GM12878 (cell line): ENCODE data around the gene VSTM1. TPM values are rescaled to one million over a fixed set of nuclear protein-coding genes. Genes with fewer than 3 reads are reported as not detected.

Source experiments
- ATAC-seq: fragments of 200-7000 bp; cut with Tn5 transposase; 3 replicates; pipeline ENCODE4 v1.9.1; 2020; ENCODE audit warnings: mild to moderate bottlenecking, moderate library complexity
- BruUV-seq: library from RNA; stranded (reverse); fragments of 400-500 nt; replicated peaks from 2 replicates; lab custom pipeline; 2021; lab: Mats Ljungman, UMichigan
- CTCF ChIA-PET: fragments of 300-600 bp; sonication (Branson Sonifier 250); formaldehyde crosslinking; extraction: SDS; loops from one replicate; lab custom pipeline; 2021; ENCODE audit warnings: inconsistent platforms; lab: Yijun Ruan, JAX
- POLR2A ChIA-PET: fragments of 350-600 bp; formaldehyde crosslinking; extraction: SDS; loops from one replicate; lab custom pipeline; 2021; ENCODE audit warnings: inconsistent platforms; lab: Charles Lee
- RAD21 ChIA-PET: fragments of 300-600 bp; sonication (Branson Sonifier 250); formaldehyde crosslinking; loops from one replicate; lab custom pipeline; 2023; ENCODE audit warnings: antibody characterized with exemption; ENCODE audit not compliant: unreplicated experiment; lab: Charles Lee
- SMC1A ChIA-PET: fragments of 300-600 bp; sonication (Branson Sonifier 250); formaldehyde crosslinking; loops from one replicate; lab custom pipeline; 2023; ENCODE audit not compliant: unreplicated experiment, uncharacterized antibody; lab: Charles Lee
- DNase-seq: peaks from one replicate; pipeline ENCODE4 v3.0.0-alpha.2; 2011; ENCODE audit warnings: low read depth, low spot score
- FAIRE-seq: peaks from 3 replicates; lab custom pipeline; 2011; peaks lifted over from hg19 to GRCh38; lab: Jason Lieb, UNC
- H2AFZ ChIP-seq: 2 replicates; pipeline ENCODE4 v1.6.0; 2011; ENCODE audit warnings: low read depth, low read length, control low read depth; ENCODE audit not compliant: control insufficient read depth
- H3K27ac ChIP-seq: 2 replicates; pipeline ENCODE4 v1.5.1; 2011; ENCODE audit warnings: control low read depth; ENCODE audit not compliant: control insufficient read depth, insufficient read depth
- H3K27me3 ChIP-seq, 2 experiments: replicated peaks in 1 of 2; 2 replicates each; pipeline versions ENCODE4 v1.6.0 to v1.6.1; 2011; ENCODE audit warnings: low read length in 1 of 2; ENCODE audit not compliant: control insufficient read depth in 2 of 2, insufficient read depth in 2 of 2
- H3K36me3 ChIP-seq, 2 experiments: 2 replicates each; pipeline ENCODE4 v1.5.1; 2011; ENCODE audit warnings: low read length in 1 of 2; ENCODE audit not compliant: control insufficient read depth in 2 of 2, insufficient read depth in 2 of 2
- H3K4me1 ChIP-seq: 2 replicates; pipeline ENCODE4 v1.6.1; 2011; ENCODE audit warnings: mild to moderate bottlenecking, low read length, moderate library complexity, mixed read lengths; ENCODE audit not compliant: control insufficient read depth, insufficient read depth
- H3K4me2 ChIP-seq: 2 replicates; pipeline ENCODE4 v1.6.0; 2011; ENCODE audit warnings: control low read depth; ENCODE audit not compliant: control insufficient read depth, insufficient read depth
- H3K4me3 ChIP-seq: fragments of 200-600 bp; sonication (generic); 2 replicates; pipeline ENCODE4 v1.5.1; 2016
- H3K79me2 ChIP-seq: 2 replicates; pipeline ENCODE4 v1.6.0; 2011; ENCODE audit warnings: low read length; ENCODE audit not compliant: control insufficient read depth, insufficient read depth
- H3K9ac ChIP-seq: 2 replicates; pipeline ENCODE4 v1.8.0; 2011; ENCODE audit warnings: low read length, control low read depth, mixed read lengths; ENCODE audit not compliant: control insufficient read depth, insufficient read depth
- H3K9me3 ChIP-seq: replicated peaks from 3 replicates; pipeline ENCODE4 v1.5.1; 2011; ENCODE audit warnings: mild to moderate bottlenecking, low read length; ENCODE audit not compliant: control insufficient read depth, insufficient read depth
- H4K20me1 ChIP-seq: 2 replicates; pipeline ENCODE4 v1.6.0; 2011; ENCODE audit not compliant: control insufficient read depth, insufficient read depth
- BCL11A ChIP-seq: IDR thresholded peaks from 2 replicates; pipeline ENCODE4 v1.6.1; 2011; ENCODE audit warnings: low read depth, low read length
- CREM ChIP-seq: IDR thresholded peaks from 2 replicates; pipeline ENCODE4 v1.6.1; 2014; ENCODE audit warnings: antibody characterized with exemption, low read depth
- EZH2 ChIP-seq: IDR thresholded peaks from 2 replicates; pipeline ENCODE4 v1.6.1; 2012; ENCODE audit warnings: low read depth, mild to moderate bottlenecking, control low read depth, inconsistent platforms, low read length, borderline replicate concordance; ENCODE audit not compliant: control insufficient read depth
- KAT2A ChIP-seq: conservative IDR thresholded peaks from 2 replicates; pipeline ENCODE4 v1.6.1; 2011; ENCODE audit warnings: low read depth, low read length; ENCODE audit not compliant: control insufficient read depth
- NFXL1 ChIP-seq: fragments of 450-650 bp; IDR thresholded peaks from 2 replicates; pipeline ENCODE4 v1.6.1; 2017; ENCODE audit warnings: antibody characterized with exemption, mild to moderate bottlenecking, borderline replicate concordance
- NFYB ChIP-seq: IDR thresholded peaks from 2 replicates; pipeline ENCODE4 v1.6.1; 2011; ENCODE audit warnings: low read depth, mild to moderate bottlenecking, low read length, improper control_type of control experiment, moderate library complexity; ENCODE audit not compliant: insufficient read depth
- PAX5 ChIP-seq: IDR thresholded peaks from 2 replicates; pipeline ENCODE4 v1.6.1; 2011; ENCODE audit warnings: low read depth, low read length, borderline replicate concordance
- POLR2A ChIP-seq: IDR thresholded peaks from 2 replicates; pipeline ENCODE4 v1.6.1; 2011; ENCODE audit warnings: low read depth, mild to moderate bottlenecking, low read length
- POLR2AphosphoS5 ChIP-seq: IDR thresholded peaks from 2 replicates; pipeline ENCODE4 v1.6.1; 2011; ENCODE audit warnings: mild to moderate bottlenecking, low read length, inconsistent platforms
- POU2F2 ChIP-seq: IDR thresholded peaks from 3 replicates; pipeline ENCODE4 v1.6.1; 2011; ENCODE audit warnings: low read depth, mild to moderate bottlenecking, low read length, borderline replicate concordance
- RCOR1 ChIP-seq: conservative IDR thresholded peaks from 2 replicates; pipeline ENCODE4 v1.6.1; 2012; ENCODE audit warnings: low read depth, low read length, improper control_type of control experiment
- SIN3A ChIP-seq: IDR thresholded peaks from 2 replicates; pipeline ENCODE4 v1.6.1; 2012; ENCODE audit warnings: low read depth, low read length, improper control_type of control experiment
- SKIL ChIP-seq: fragments of 450-650 bp; IDR thresholded peaks from 2 replicates; pipeline ENCODE4 v1.6.1; 2017; ENCODE audit warnings: mild to moderate bottlenecking, low read depth, inconsistent platforms; ENCODE audit not compliant: poor library complexity, severe bottlenecking
- SMC3 ChIP-seq: IDR thresholded peaks from 2 replicates; pipeline ENCODE4 v1.6.1; 2011; ENCODE audit warnings: low read length, improper control_type of control experiment, borderline replicate concordance
- STAT1 ChIP-seq: fragments of 450-650 bp; conservative IDR thresholded peaks from 2 replicates; pipeline ENCODE4 v1.6.1; 2014; ENCODE audit warnings: antibody characterized with exemption, mild to moderate bottlenecking
- WGBS: methylation state at CpG from one replicate; pipeline ENCODE4 v1.1.6; 2016; ENCODE audit warnings: low lambda C conversion rate; ENCODE audit not compliant: insufficient replicate concordance, insufficient coverage; ENCODE audit errors: missing lambda C conversion rate; 5-methylcytosine and 5-hydroxymethylcytosine counted together
- in situ Hi-C: fragments of 300-500 bp; cut with MboI; formaldehyde crosslinking; loops from 9 replicates; pipeline ENCODE4 v1.14.3; 2018; ENCODE audit warnings: mixed read lengths
- intact Hi-C: fragments of 100-400 bp; cut with micrococcal nuclease; formaldehyde crosslinking; loops from one replicate; pipeline ENCODE4 v1.14.2; 2022; ENCODE audit not compliant: unreplicated experiment
- polyA plus RNA-seq, 11 experiments: library from polyadenylated mRNA; depleted of rRNA in 4 of 11; unstranded in 6 of 11; stranded (reverse) in 5 of 11; fragments of >200 nt; fragmentation: Nextera tagmentation in 4 of 11; fragmentation: Illumina TruSeq in 1 of 11; extraction: Ambion mirVana in 4 of 11; extraction: Trizol in 1 of 11; gene quantifications; 1 replicate in 1 of 11; 2 replicates in 10 of 11; pipeline versions ENCODE4 v1.2.1 to v1.2.3, GENCODE V29; 2011 to 2016; ENCODE audit warnings: inconsistent platforms in 2 of 11, missing spikeins in 2 of 11, low read depth in 1 of 11
- total RNA-seq, 4 experiments: library from RNA; depleted of rRNA in 3 of 4; stranded (reverse); fragments of >200 nt in 3 of 4; fragmentation: Illumina TruSeq in 1 of 4; extraction: Trizol in 1 of 4; gene quantifications; 2 replicates each; pipeline versions ENCODE4 v1.2.1 to v1.2.3, GENCODE V29; 2013 to 2021

Gene VSTM1
- total and polyA plus RNA-seq, 10 of the 15 experiments (the other 5 are each of a cell fraction or from before 2014, with no cell fraction given) = not detected

GRCh38 chr19:54021363-54021762, 42.3 kb downstream of the VSTM1 start (continued):
- TF ChIP-seq SKIL = no peak
- TF ChIP-seq PAX5 = no peak
- TF ChIP-seq RCOR1 = no peak
- TF ChIP-seq EZH2 = no peak
- TF ChIP-seq SMC3 = no peak

GRCh38 chr19:54017261-54017660, 46.4 kb downstream of the VSTM1 start:
- Histone ChIP-seq H3K4me1 (no peaks in the 10 kb centered on the region), H3K27ac (no peak overlapping the region), H3K9me3 (no peaks in the 10 kb centered on the region; the same call in 2 of the 3 replicates), H3K4me3 (no peak overlapping the region), H2AFZ (no peak overlapping the region), H3K9ac (no peak overlapping the region), H3K27me3 (no peaks in the 10 kb centered on the region), H3K79me2 (no peaks in the 10 kb centered on the region), H3K36me3 (no peaks in the 10 kb centered on the region), H4K20me1 (no peaks in the 10 kb centered on the region), H3K4me2 (no peak overlapping the region)
- CTCF ChIA-PET = no interaction called here
- TF ChIP-seq POLR2AphosphoS5 = no peak
- TF ChIP-seq NFXL1 = no peak
- TF ChIP-seq KAT2A = no peak
- no peak for TF ChIP-seq EZH2
- TF ChIP-seq SIN3A = no peak
- no peak for TF ChIP-seq BCL11A
- TF ChIP-seq STAT1 = no peak
- no peak for TF ChIP-seq POU2F2
- no peak for TF ChIP-seq CREM
- TF ChIP-seq NFYB = no peak
- no peak for TF ChIP-seq POLR2A
- RAD21 ChIA-PET = no interaction called here
- in situ Hi-C loops (no loop called here), intact Hi-C loops (no loop called here)
- POLR2A ChIA-PET = no interaction called here
- no peak for DNase-seq
- BruUV-seq = no TSS peak
- 69% methylated on average over 4 of the region's 4 CpGs for WGBS
- no peak for ATAC-seq
- SMC1A ChIA-PET = no interaction called here
- FAIRE-seq = no peak
